ENCODE data around the gene DISP3. TPM values are rescaled to one million over a fixed set of nuclear protein-coding genes. Genes with fewer than 3 reads are reported as not detected.

DISP3 gene
- total and polyA plus RNA-seq, 2 of the 13 experiments (the other 11 are each of a cell fraction or from before 2014, with no cell fraction given), result 0.08 to 0.13 TPM

GRCh38 chr1:11478571-11479374, at the start of gene DISP3 (continued):
- no peak for TF ChIP-seq DMTF1 (CRISPR knock-in tag; IDR thresholded peaks at IDR 0.05)
- TF ChIP-seq SCMH1 (CRISPR knock-in tag; IDR thresholded peaks at IDR 0.05; ENCODE audit: borderline replicate concordance), result no peak
- no peak for TF ChIP-seq SMYD3 (CRISPR knock-in tag; IDR thresholded peaks at IDR 0.05)
- 0 out of 2 replicates have a peak, but pooled peaks have one; percentile 56 for TF ChIP-seq ZNF546 (CRISPR knock-in tag; conservative IDR thresholded peaks at IDR 0.05)
- TF ChIP-seq ZNF557 (CRISPR knock-in tag; IDR thresholded peaks at IDR 0.05), result no peak
- TF ChIP-seq, protein P1, sequence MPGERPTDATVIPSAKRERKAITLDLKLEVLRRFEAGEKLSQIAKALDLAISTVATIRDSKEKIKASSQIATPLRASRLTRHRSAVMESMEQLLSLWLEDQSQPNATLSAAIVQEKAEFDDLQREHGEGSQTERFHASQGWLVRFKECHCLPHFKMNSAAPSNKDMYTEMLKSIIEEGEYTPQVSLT (CRISPR knock-in tag; IDR thresholded peaks at IDR 0.05; ENCODE audit: borderline replicate concordance, low read depth), result no peak
- TF ChIP-seq GATA4 (IDR thresholded peaks at IDR 0.05; ENCODE audit: borderline replicate concordance, low read depth), result no peak
- TF ChIP-seq, protein P2, sequence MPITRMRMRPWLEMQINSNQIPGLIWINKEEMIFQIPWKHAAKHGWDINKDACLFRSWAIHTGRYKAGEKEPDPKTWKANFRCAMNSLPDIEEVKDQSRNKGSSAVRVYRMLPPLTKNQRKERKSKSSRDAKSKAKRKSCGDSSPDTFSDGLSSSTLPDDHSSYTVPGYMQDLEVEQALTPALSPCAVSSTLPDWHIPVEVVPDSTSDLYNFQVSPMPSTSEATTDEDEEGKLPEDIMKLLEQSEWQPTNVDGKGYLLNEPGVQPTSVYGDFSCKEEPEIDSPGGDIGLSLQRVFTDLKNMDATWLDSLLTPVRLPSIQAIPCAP (CRISPR knock-in tag; IDR thresholded peaks at IDR 0.05; ENCODE audit: low read depth), result no peak
- TF ChIP-seq LBX2 (CRISPR knock-in tag; IDR thresholded peaks at IDR 0.05; ENCODE audit: borderline replicate concordance), result no peak
- no peak for TF ChIP-seq TP53 (CRISPR knock-in tag; conservative IDR thresholded peaks at IDR 0.05)
- TF ChIP-seq ASH2L (IDR thresholded peaks at IDR 0.05; ENCODE audit: insufficient read length, low read depth, low read length), result no peak
- TF ChIP-seq THAP11 (CRISPR knock-in tag; IDR thresholded peaks at IDR 0.05), result peak; percentile 50
- TF ChIP-seq NFE2L2 (IDR thresholded peaks at IDR 0.05; ENCODE audit: low read length), result no peak
- TF ChIP-seq NCOA2 (CRISPR knock-in tag; IDR thresholded peaks at IDR 0.05), result no peak; the same call in 1 of the 2 replicates
- TF ChIP-seq ZNF20 (CRISPR knock-in tag; IDR thresholded peaks at IDR 0.05), result no peak
- TF ChIP-seq ZNF496 (CRISPR knock-in tag; IDR thresholded peaks at IDR 0.05; ENCODE audit: insufficient replicate concordance), result no peak
- no peak for TF ChIP-seq ZBTB8A (CRISPR knock-in tag; IDR thresholded peaks at IDR 0.05; ENCODE audit: borderline replicate concordance, low read depth)
- TF ChIP-seq ZNF550 (CRISPR knock-in tag; IDR thresholded peaks at IDR 0.05; ENCODE audit: borderline replicate concordance), result no peak
- TF ChIP-seq ZNF260 (CRISPR knock-in tag; IDR thresholded peaks at IDR 0.05; ENCODE audit: borderline replicate concordance, low read depth), result no peak
- TF ChIP-seq ZFAT (CRISPR knock-in tag; conservative IDR thresholded peaks at IDR 0.05), result no peak
- TF ChIP-seq U2AF2 (IDR thresholded peaks at IDR 0.05; ENCODE audit: low read depth, low read length), result no peak
- no peak for TF ChIP-seq TOE1 (CRISPR knock-in tag; IDR thresholded peaks at IDR 0.05)
- TF ChIP-seq ZNF432 (CRISPR knock-in tag; IDR thresholded peaks at IDR 0.05; ENCODE audit: borderline replicate concordance), result no peak
- TF ChIP-seq ZFP90 (CRISPR knock-in tag; IDR thresholded peaks at IDR 0.05; ENCODE audit: borderline replicate concordance), result no peak
- no peak for TF ChIP-seq EP300 (IDR thresholded peaks at IDR 0.05; ENCODE audit: low read depth in 2 of 2, low read length in 2 of 2)
- no peak for TF ChIP-seq EP300 (CRISPR knock-in tag; IDR thresholded peaks at IDR 0.05; ENCODE audit: borderline replicate concordance)
- no peak for TF ChIP-seq MTF2 (CRISPR knock-in tag; IDR thresholded peaks at IDR 0.05; ENCODE audit: borderline replicate concordance)

All from HepG2 (cell line).